ENCODE measurements around the gene IGHMBP2. TPM values are rescaled to one million over a fixed set of nuclear protein-coding genes. Genes with fewer than 3 reads are reported as not detected.
A peak's percentile ranks its signal among the peaks of the same experiment; 100 is the strongest.

IGHMBP2 gene
- total and polyA plus RNA-seq, 5 donors from 2014 or later = 5.4 to 47.5 (median 7.3) TPM

DNA sequence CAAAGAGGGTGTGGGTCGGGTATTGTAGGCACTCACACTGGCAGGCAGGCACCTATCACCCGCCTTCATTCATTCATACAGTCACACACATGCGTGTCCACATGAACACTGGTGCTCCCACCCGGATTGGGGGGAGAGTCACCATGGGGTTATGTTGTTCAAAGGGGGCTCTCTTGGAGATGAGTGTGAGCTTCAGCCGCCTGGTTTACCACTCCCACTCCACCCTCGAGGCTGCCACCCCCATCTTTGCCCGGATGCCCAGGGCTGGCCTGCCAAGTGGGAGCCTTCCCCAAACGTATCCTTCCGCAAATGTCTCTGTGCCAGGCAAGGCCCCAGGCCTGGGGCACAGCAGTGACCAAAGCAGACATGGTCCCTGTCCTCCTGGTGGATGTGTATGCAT, 54.5 kb downstream of the IGHMBP2 start:
- peaks cover 9% of the 10 kb centered on the region for H3K27me3 Mint-ChIP-seq
- DNase-seq = no peak
- H3K9me3 Mint-ChIP-seq = no peaks in the 10 kb centered on the region
- no peaks in the 10 kb centered on the region for H3K36me3 Mint-ChIP-seq
- no peaks in the 10 kb centered on the region for H3K27me3 ChIP-seq (ENCODE audit: control insufficient read depth, insufficient read depth, low read length)
- H3K4me1 Mint-ChIP-seq = peaks cover 0 to 12% (median 5%) of the 10 kb centered on the region in 4 donors
- no peak overlapping the region for H3K4me3 ChIP-seq (ENCODE audit: low read depth, low read length)
- no peaks in the 10 kb centered on the region for H3K9me3 ChIP-seq (ENCODE audit: control insufficient read depth in 2 of 2, low read length in 2 of 2)
- no peak overlapping the region for H3K27ac Mint-ChIP-seq
- H3K27ac ChIP-seq (ENCODE audit: insufficient read depth, low read length, poor library complexity, severe bottlenecking) = no peak overlapping the region
- ATAC-seq (ENCODE audit: low read depth in 2 of 2) = no peak
- no peaks in the 10 kb centered on the region for H3K36me3 ChIP-seq (ENCODE audit: control insufficient read depth, insufficient read depth, low read length)
- H3K4me3 Mint-ChIP-seq = no peak overlapping the region
- H3K4me1 ChIP-seq (ENCODE audit: control insufficient read depth, insufficient read depth, low read length, poor library complexity, severe bottlenecking) = peaks cover 7% of the 10 kb centered on the region

DNA sequence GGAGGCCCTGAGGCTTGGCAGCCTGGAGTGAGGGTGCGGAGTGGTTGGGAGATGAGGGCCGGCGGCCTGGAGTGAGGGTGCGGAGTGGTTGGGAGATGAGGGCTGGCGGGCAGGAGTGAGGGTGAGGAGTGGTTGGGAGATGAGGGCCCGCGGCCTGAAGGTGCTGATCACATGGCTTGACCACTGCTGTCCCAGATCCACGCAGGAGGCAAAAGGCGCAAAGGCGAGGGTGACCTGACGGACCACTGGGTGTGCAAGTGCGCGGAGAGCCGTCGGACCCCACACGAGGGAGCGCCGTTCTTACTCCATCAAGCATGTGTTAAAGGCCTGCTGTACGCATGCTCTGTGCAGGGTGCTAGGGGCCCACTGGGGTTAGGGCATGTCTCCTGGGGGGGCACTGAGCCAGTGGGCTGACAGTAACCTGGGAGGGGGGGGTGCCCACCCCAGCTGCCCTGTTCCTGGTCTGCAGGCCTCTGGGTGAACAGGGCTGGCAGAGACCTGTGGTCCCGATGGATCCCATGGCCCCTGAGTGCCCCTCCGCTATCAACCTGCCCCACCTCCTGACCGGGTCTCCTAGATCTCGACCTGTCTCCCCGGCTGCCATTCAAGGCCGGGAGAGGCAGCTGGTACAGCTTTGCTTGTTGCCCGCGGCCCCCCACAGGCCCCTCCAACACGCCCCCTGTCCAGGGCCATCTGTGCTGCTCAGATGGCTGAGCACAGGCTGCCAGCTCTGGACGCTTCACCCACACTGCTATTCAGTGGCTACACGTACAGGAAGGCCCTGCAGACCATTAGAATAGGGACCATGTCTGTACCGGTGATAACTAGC, 56.0 kb downstream of the IGHMBP2 start:
- no peaks in the 10 kb centered on the region for H3K27me3 ChIP-seq (ENCODE audit: control insufficient read depth, insufficient read depth, low read length)
- no peak for DNase-seq
- Mint-ChIP-seq H3K4me1 (peaks cover 0 to 20% (median 6%) of the 10 kb centered on the region in 4 donors), H3K9me3 (peaks cover 0 to 2% (median 0%) of the 10 kb centered on the region in 7 donors), H3K4me3 (no peak overlapping the region), H3K36me3 (no peaks in the 10 kb centered on the region), H3K27ac (peak overlapping the region in 1 of 3 donors; percentile 56), H3K27me3 (peaks cover 9% of the 10 kb centered on the region)
- no peak overlapping the region for H3K27ac ChIP-seq (ENCODE audit: insufficient read depth, low read length, poor library complexity, severe bottlenecking)
- no peaks in the 10 kb centered on the region for H3K36me3 ChIP-seq (ENCODE audit: control insufficient read depth, insufficient read depth, low read length)
- no peak for ATAC-seq (ENCODE audit: low read depth in 2 of 2)
- H3K4me1 ChIP-seq (ENCODE audit: control insufficient read depth, insufficient read depth, low read length, poor library complexity, severe bottlenecking) = peaks cover 11% of the 10 kb centered on the region
- no peak overlapping the region for H3K4me3 ChIP-seq (ENCODE audit: low read depth, low read length)
- no peaks in the 10 kb centered on the region for H3K9me3 ChIP-seq (ENCODE audit: control insufficient read depth in 2 of 2, low read length in 2 of 2)

GRCh38 chr11:68960294-68961071, 56.8 kb downstream of the IGHMBP2 start:
- H3K27ac Mint-ChIP-seq = no peak overlapping the region
- Histone ChIP-seq H3K4me1 (ENCODE audit: control insufficient read depth, insufficient read depth, low read length, poor library complexity, severe bottlenecking) (peaks cover 11% of the 10 kb centered on the region), H3K36me3 (ENCODE audit: control insufficient read depth, insufficient read depth, low read length) (no peaks in the 10 kb centered on the region), H3K27me3 (ENCODE audit: control insufficient read depth, insufficient read depth, low read length) (no peaks in the 10 kb centered on the region), H3K4me3 (ENCODE audit: low read depth, low read length) (no peak overlapping the region), H3K27ac (ENCODE audit: insufficient read depth, low read length, poor library complexity, severe bottlenecking) (no peak overlapping the region), H3K9me3 (ENCODE audit: control insufficient read depth in 2 of 2, low read length in 2 of 2) (no peaks in the 10 kb centered on the region)
- peaks cover 0 to 17% (median 7%) of the 10 kb centered on the region in 4 donors for H3K4me1 Mint-ChIP-seq
- ATAC-seq (ENCODE audit: low read depth in 2 of 2) (no peak), DNase-seq (no peak)
- no peak overlapping the region for H3K4me3 Mint-ChIP-seq
- H3K9me3 Mint-ChIP-seq = peaks cover 0 to 2% (median 0%) of the 10 kb centered on the region in 7 donors
- peaks cover 9% of the 10 kb centered on the region for H3K27me3 Mint-ChIP-seq
- H3K36me3 Mint-ChIP-seq = no peaks in the 10 kb centered on the region

DNA sequence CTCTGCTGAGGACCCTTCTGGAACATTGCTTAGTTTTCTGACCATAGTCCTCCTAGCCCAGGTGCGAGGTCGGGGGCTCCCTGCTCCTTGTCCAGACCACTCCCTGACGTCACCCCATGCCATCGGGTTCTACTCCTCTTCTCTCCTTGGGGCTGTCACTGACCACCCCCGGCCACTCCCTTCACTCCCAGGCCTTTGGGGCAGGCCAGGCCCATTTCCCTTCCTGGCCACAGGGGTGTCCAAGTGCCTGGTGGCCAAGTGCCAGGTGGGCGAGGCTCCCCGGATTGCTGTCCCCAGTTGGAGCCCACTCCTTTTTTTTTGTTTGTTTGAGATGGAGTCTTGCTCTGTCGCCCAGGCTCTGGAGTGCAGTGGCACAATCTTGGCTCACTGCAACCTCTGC, 57.6 kb downstream of the IGHMBP2 start:
- H3K27me3 ChIP-seq (ENCODE audit: control insufficient read depth, insufficient read depth, low read length) = no peaks in the 10 kb centered on the region
- peaks cover 0 to 23% (median 13%) of the 10 kb centered on the region in 4 donors for H3K4me1 Mint-ChIP-seq
- DNase-seq (no peak), ATAC-seq (ENCODE audit: low read depth in 2 of 2) (no peak)
- no peaks in the 10 kb centered on the region for H3K36me3 Mint-ChIP-seq
- H3K9me3 Mint-ChIP-seq = peaks cover 0 to 2% (median 0%) of the 10 kb centered on the region in 7 donors
- no peak overlapping the region for H3K4me3 Mint-ChIP-seq
- H3K36me3 ChIP-seq (ENCODE audit: control insufficient read depth, insufficient read depth, low read length) = no peaks in the 10 kb centered on the region
- no peaks in the 10 kb centered on the region for H3K9me3 ChIP-seq (ENCODE audit: control insufficient read depth in 2 of 2, low read length in 2 of 2)
- no peak overlapping the region for H3K27ac Mint-ChIP-seq
- peaks cover 10% of the 10 kb centered on the region for H3K4me1 ChIP-seq (ENCODE audit: control insufficient read depth, insufficient read depth, low read length, poor library complexity, severe bottlenecking)
- H3K27ac ChIP-seq (ENCODE audit: insufficient read depth, low read length, poor library complexity, severe bottlenecking) = no peak overlapping the region
- H3K4me3 ChIP-seq (ENCODE audit: low read depth, low read length) = no peak overlapping the region
- peaks cover 13% of the 10 kb centered on the region for H3K27me3 Mint-ChIP-seq

GRCh38 chr11:68962527-68963250, 59.0 kb downstream of the IGHMBP2 start:
- no peak overlapping the region for H3K4me3 ChIP-seq (ENCODE audit: low read depth, low read length)
- Mint-ChIP-seq H3K27ac (peak overlapping the region; percentile 69 to 92 (median 71)), H3K27me3 (peaks cover 12% of the 10 kb centered on the region), H3K4me3 (peak overlapping the region in 3 of 4 donors; percentile 14 to 72 (median 59)), H3K36me3 (no peaks in the 10 kb centered on the region), H3K9me3 (peaks cover 0 to 2% (median 0%) of the 10 kb centered on the region in 7 donors), H3K4me1 (peaks cover 0 to 26% (median 13%) of the 10 kb centered on the region in 4 donors)
- DNase-seq = peak in 2 of 3 donors; percentile 26 to 58
- H3K4me1 ChIP-seq (ENCODE audit: control insufficient read depth, insufficient read depth, low read length, poor library complexity, severe bottlenecking) = peaks cover 8% of the 10 kb centered on the region
- H3K27ac ChIP-seq (ENCODE audit: insufficient read depth, low read length, poor library complexity, severe bottlenecking) = no peak overlapping the region
- H3K9me3 ChIP-seq (ENCODE audit: control insufficient read depth in 2 of 2, low read length in 2 of 2) = no peaks in the 10 kb centered on the region
- no peaks in the 10 kb centered on the region for H3K27me3 ChIP-seq (ENCODE audit: control insufficient read depth, insufficient read depth, low read length)
- no peaks in the 10 kb centered on the region for H3K36me3 ChIP-seq (ENCODE audit: control insufficient read depth, insufficient read depth, low read length)
- ATAC-seq (ENCODE audit: low read depth in 2 of 2) = peak; percentile 29 to 61

DNA sequence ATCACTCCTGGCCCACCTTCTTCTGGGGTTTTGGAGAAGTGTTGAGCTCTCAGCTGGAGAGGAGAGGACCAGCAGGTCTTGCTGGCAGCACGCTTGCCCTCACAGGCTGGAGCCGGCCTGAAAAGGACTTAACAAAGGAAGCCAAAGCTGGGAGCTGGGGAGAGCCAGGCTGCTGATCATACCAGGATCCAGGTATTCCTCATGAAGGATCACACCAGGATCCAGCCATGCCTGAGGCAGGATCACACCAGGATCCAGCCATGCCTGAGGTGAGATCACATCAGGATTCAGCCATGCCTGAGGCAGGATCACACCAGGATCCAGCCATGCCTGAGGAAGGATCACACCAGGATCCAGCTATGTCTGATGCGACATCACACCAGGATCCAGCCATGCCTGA, 60.1 kb downstream of the IGHMBP2 start:
- no peak overlapping the region for H3K4me3 ChIP-seq (ENCODE audit: low read depth, low read length)
- peaks cover 0 to 26% (median 13%) of the 10 kb centered on the region in 4 donors for H3K4me1 Mint-ChIP-seq
- H3K27ac Mint-ChIP-seq = no peak overlapping the region

More for the DNA sequence above, 60.1 kb downstream of the IGHMBP2 start:
- Mint-ChIP-seq H3K27me3 (peaks cover 4% of the 10 kb centered on the region), H3K36me3 (no peaks in the 10 kb centered on the region), H3K9me3 (peaks cover 0 to 2% (median 0%) of the 10 kb centered on the region in 7 donors), H3K4me3 (no peak overlapping the region)
- no peaks in the 10 kb centered on the region for H3K9me3 ChIP-seq (ENCODE audit: control insufficient read depth in 2 of 2, low read length in 2 of 2)
- H3K27ac ChIP-seq (ENCODE audit: insufficient read depth, low read length, poor library complexity, severe bottlenecking) = no peak overlapping the region
- no peak for DNase-seq
- no peaks in the 10 kb centered on the region for H3K36me3 ChIP-seq (ENCODE audit: control insufficient read depth, insufficient read depth, low read length)
- peaks cover 8% of the 10 kb centered on the region for H3K4me1 ChIP-seq (ENCODE audit: control insufficient read depth, insufficient read depth, low read length, poor library complexity, severe bottlenecking)
- ATAC-seq (ENCODE audit: low read depth in 2 of 2) = peak in 1 of 2 donors; percentile 22
- no peaks in the 10 kb centered on the region for H3K27me3 ChIP-seq (ENCODE audit: control insufficient read depth, insufficient read depth, low read length)

All from CD4-positive, CD25-positive, alpha-beta regulatory T cell (primary cell).